ENCODE measurements around the gene ANKRD44. TPM values are rescaled to one million over a fixed set of nuclear protein-coding genes. Genes with fewer than 3 reads are reported as not detected.

Gene ANKRD44
- polyA plus RNA-seq, 2 of the 4 experiments (the other 2 are of a cell fraction): 0.97 to 5.9 TPM

- TF ChIP-seq GATA3 (IDR thresholded peaks at IDR 0.05; ENCODE audit: borderline replicate concordance) (no peak), TP53 (CRISPR knock-in tag; IDR thresholded peaks at IDR 0.05) (no peak), HOXB5 (CRISPR knock-in tag; IDR thresholded peaks at IDR 0.05) (no peak), ZC3H11A (IDR thresholded peaks at IDR 0.05) (no peak), POLR2AphosphoS2 (conservative IDR thresholded peaks at IDR 0.05; ENCODE audit: low read length) (no peak), MYC (IDR thresholded peaks at IDR 0.05; ENCODE audit: borderline replicate concordance, low read length) (no peak), PBX3 (IDR thresholded peaks at IDR 0.05) (no peak), KDM1A (IDR thresholded peaks at IDR 0.05; ENCODE audit: low read depth) (no peak), HOXA7 (CRISPR knock-in tag; IDR thresholded peaks at IDR 0.05) (no peak), FOXS1 (CRISPR knock-in tag; IDR thresholded peaks at IDR 0.05) (no peak), HOXB13 (CRISPR knock-in tag; IDR thresholded peaks at IDR 0.05; ENCODE audit: low read depth) (no peak), E2F6 (IDR thresholded peaks at IDR 0.05; ENCODE audit: borderline replicate concordance, low read depth) (no peak), BHLHE40 (IDR thresholded peaks at IDR 0.05; ENCODE audit: low read depth, low read length) (no peak), NR3C1 (IDR thresholded peaks at IDR 0.05) (no peak), HDAC2 (IDR thresholded peaks at IDR 0.05) (no peak), TFCP2L1 (CRISPR knock-in tag; IDR thresholded peaks at IDR 0.05) (no peak), SREBF2 (IDR thresholded peaks at IDR 0.05) (no peak), REST (IDR thresholded peaks at IDR 0.05) (no peak), CBX8 (IDR thresholded peaks at IDR 0.05) (no peak)
- Histone ChIP-seq H3K27ac (no peak overlapping the region), H3K4me3 (no peak overlapping the region), H3K4me2 (no peak overlapping the region), H3K9me3 (no peaks in the 10 kb centered on the region), H3K4me1 (no peaks in the 10 kb centered on the region)
- FAIRE-seq (no peak), ATAC-seq (no peak), DNase-seq (ENCODE audit: low read depth in 1 of 2, low spot score in 1 of 2) (no peak)
- CTCF ChIA-PET: interaction anchor here (0.6 kb wide), 1 partner anchor 1152 kb away, joined by 4 read pairs; no protein-coding TSS in a partner anchor
- POLR2A ChIA-PET: no interaction called here
- WGBS (ENCODE audit: missing lambda C conversion rate): 52% methylated on average over 2 of the region's 2 CpGs
Observed at GRCh38 chr2:197332641-197333040, 22.1 kb upstream of the ANKRD44 start.

- Histone ChIP-seq H3K4me2 (no peak overlapping the region), H3K27ac (no peak overlapping the region), H3K4me3 (no peak overlapping the region), H3K9me3 (no peaks in the 10 kb centered on the region), H3K4me1 (no peaks in the 10 kb centered on the region)
- DNase-seq (ENCODE audit: low read depth in 1 of 2, low spot score in 1 of 2): no peak
- POLR2A ChIA-PET: interaction anchor here (0.6 kb wide), 1 partner anchor 30 kb away, joined by 4 read pairs; no protein-coding TSS in a partner anchor
- 38% methylated on average over 5 of the region's 5 CpGs for WGBS (ENCODE audit: missing lambda C conversion rate)
- ATAC-seq: peak in 1 of 2 experiments; percentile 30; a peak in 1 of 6 replicates
- no peak for FAIRE-seq
- CTCF ChIA-PET: interaction anchor here (0.7 kb wide), 1 partner anchor 215 kb away, joined by 3 read pairs; no protein-coding TSS in a partner anchor
- TF ChIP-seq HOXB5 (CRISPR knock-in tag; IDR thresholded peaks at IDR 0.05): no peak
- TF ChIP-seq USF2 (IDR thresholded peaks at IDR 0.05): no peak
- no peak for TF ChIP-seq HES2 (IDR thresholded peaks at IDR 0.05)
- no peak for TF ChIP-seq ZFP36 (IDR thresholded peaks at IDR 0.05; ENCODE audit: borderline replicate concordance, partially characterized antibody)
- no peak for TF ChIP-seq SMC3 (IDR thresholded peaks at IDR 0.05)
- TF ChIP-seq HEYL (CRISPR knock-in tag; IDR thresholded peaks at IDR 0.05): no peak
- no peak for TF ChIP-seq HDAC2 (IDR thresholded peaks at IDR 0.05)
- TF ChIP-seq NR3C1 (IDR thresholded peaks at IDR 0.05): no peak
- TF ChIP-seq EHMT2 (IDR thresholded peaks at IDR 0.05; ENCODE audit: low read depth): no peak
- TF ChIP-seq ATOH8 (CRISPR knock-in tag; IDR thresholded peaks at IDR 0.05; ENCODE audit: low read depth): no peak
- no peak for TF ChIP-seq REST (IDR thresholded peaks at IDR 0.05)
- no peak for TF ChIP-seq PHF8 (IDR thresholded peaks at IDR 0.05; ENCODE audit: borderline replicate concordance, low read depth)
- no peak for TF ChIP-seq RFX5 (IDR thresholded peaks at IDR 0.05)
Observed at GRCh38 chr2:197328461-197328860, 17.9 kb upstream of the ANKRD44 start.

Measured in A549 (cell line).